WTC11 (cell line): ENCODE measurements around the gene VPS4B. TPM values are rescaled to one million over a fixed set of nuclear protein-coding genes. Genes with fewer than 3 reads are reported as not detected.
A peak's percentile ranks its signal among the peaks of the same experiment; 100 is the strongest.

ENCODE experiments used
- ATAC-seq: fragments of 200-7000 bp; cut with Tn5 transposase; 2 replicates; pipeline ENCODE4 v1.10.0; 2021; ENCODE audit warnings: mild to moderate bottlenecking, moderate library complexity
- Bru-seq: library from RNA; stranded (reverse); fragments of 400-500 nt; gene quantifications from one replicate; lab custom pipeline; 2021; lab: Mats Ljungman, UMichigan
- CTCF ChIA-PET: fragments of 300-600 bp; sonication (Branson Sonifier 250); formaldehyde crosslinking; loops from one replicate; lab custom pipeline; 2021; ENCODE audit warnings: antibody characterized with exemption; lab: Charles Lee
- POLR2A ChIA-PET: fragments of 350-600 bp; sonication (Branson Sonifier 250); formaldehyde crosslinking; loops from one replicate; lab custom pipeline; 2021; ENCODE audit warnings: antibody characterized with exemption; lab: Charles Lee
- DNase-seq: peaks from one replicate; pipeline ENCODE4 v3.0.0; 2021; ENCODE audit warnings: low spot score
- H3K27ac Mint-ChIP-seq: 2 replicates; pipeline ENCODE4 v1.8.0; 2021; ENCODE audit warnings: mixed read lengths
- H3K27me3 Mint-ChIP-seq: 2 replicates; pipeline ENCODE4 v1.8.0; 2021; ENCODE audit warnings: low read depth, mild to moderate bottlenecking, moderate library complexity, mixed read lengths
- H3K36me3 Mint-ChIP-seq: 2 replicates; pipeline ENCODE4 v1.8.0; 2021; ENCODE audit warnings: mixed read lengths
- H3K4me1 Mint-ChIP-seq: 2 replicates; pipeline ENCODE4 v1.8.0; 2022; ENCODE audit warnings: mixed read lengths
- H3K4me3 Mint-ChIP-seq: 2 replicates; pipeline ENCODE4 v1.8.0; 2021; ENCODE audit warnings: mild to moderate bottlenecking, moderate library complexity, mixed read lengths
- H3K9me3 Mint-ChIP-seq: 2 replicates; pipeline ENCODE4 v1.8.0; 2021; ENCODE audit warnings: mixed read lengths
- ATF1 ChIP-seq: sonication (generic); formaldehyde crosslinking; IDR thresholded peaks from 2 replicates; pipeline ENCODE4 v1.8.1; 2023; ENCODE audit warnings: mild to moderate bottlenecking, moderate library complexity, missing genetic modification reagents
- CREM ChIP-seq: sonication (generic); formaldehyde crosslinking; IDR thresholded peaks from 2 replicates; pipeline ENCODE4 v1.8.1; 2022; ENCODE audit warnings: mild to moderate bottlenecking, missing genetic modification reagents, moderate library complexity
- ETV6 ChIP-seq: sonication (generic); formaldehyde crosslinking; IDR thresholded peaks from 2 replicates; pipeline ENCODE4 v1.8.1; 2022; ENCODE audit warnings: mild to moderate bottlenecking, missing genetic modification reagents
- FOXK1 ChIP-seq: sonication (generic); formaldehyde crosslinking; IDR thresholded peaks from 2 replicates; pipeline ENCODE4 v1.8.0; 2022; ENCODE audit warnings: mild to moderate bottlenecking, moderate library complexity, missing genetic modification reagents
- FOXP1 ChIP-seq: sonication (generic); formaldehyde crosslinking; IDR thresholded peaks from 2 replicates; pipeline ENCODE4 v1.8.0; 2022; ENCODE audit warnings: missing genetic modification reagents, mild to moderate bottlenecking, moderate library complexity, borderline replicate concordance
- GABPB1 ChIP-seq: sonication (generic); formaldehyde crosslinking; IDR thresholded peaks from 2 replicates; pipeline ENCODE4 v1.8.1; 2023; ENCODE audit warnings: mild to moderate bottlenecking, missing genetic modification reagents
- KAT7 ChIP-seq: sonication (generic); formaldehyde crosslinking; IDR thresholded peaks from 2 replicates; pipeline ENCODE4 v1.8.1; 2023; ENCODE audit warnings: missing genetic modification reagents, mild to moderate bottlenecking, borderline replicate concordance
- MYBL2 ChIP-seq: sonication (generic); formaldehyde crosslinking; IDR thresholded peaks from 2 replicates; pipeline ENCODE4 v1.8.1; 2023; ENCODE audit warnings: mild to moderate bottlenecking, moderate library complexity, missing genetic modification reagents
- NFYB ChIP-seq: sonication (generic); formaldehyde crosslinking; conservative IDR thresholded peaks from 2 replicates; pipeline ENCODE4 v1.8.0; 2022; ENCODE audit warnings: low read depth, missing genetic modification reagents
- NR3C1 ChIP-seq: sonication (generic); formaldehyde crosslinking; conservative IDR thresholded peaks from 2 replicates; pipeline ENCODE4 v1.8.1; 2023; ENCODE audit warnings: low read depth, mild to moderate bottlenecking, missing genetic modification reagents
- RORB ChIP-seq: fragments of 250-450 bp; sonication (Bioruptor Pico); IDR thresholded peaks from 2 replicates; pipeline ENCODE4 v1.9.0; 2021; ENCODE audit warnings: mild to moderate bottlenecking
- SP1 ChIP-seq: sonication (generic); formaldehyde crosslinking; conservative IDR thresholded peaks from 2 replicates; pipeline ENCODE4 v1.8.1; 2022; ENCODE audit warnings: missing genetic modification reagents
- TP53 ChIP-seq: sonication (generic); formaldehyde crosslinking; IDR thresholded peaks from 2 replicates; pipeline ENCODE4 v1.8.1; 2023; ENCODE audit warnings: mild to moderate bottlenecking, missing genetic modification reagents
- ZNF232 ChIP-seq: sonication (generic); formaldehyde crosslinking; IDR thresholded peaks from 2 replicates; pipeline ENCODE4 v1.8.0; 2022; ENCODE audit warnings: mild to moderate bottlenecking, missing genetic modification reagents
- ZNF263 ChIP-seq: sonication (generic); formaldehyde crosslinking; IDR thresholded peaks from 2 replicates; pipeline ENCODE4 v1.8.1; 2022; ENCODE audit warnings: low read depth, mild to moderate bottlenecking, moderate library complexity, missing genetic modification reagents
- ZNF423 ChIP-seq: fragments of 250-450 bp; sonication (Bioruptor Pico); IDR thresholded peaks from 2 replicates; pipeline ENCODE4 v2.1.2; 2022; ENCODE audit warnings: mild to moderate bottlenecking, moderate library complexity
- long read RNA-seq, 3 experiments: library from RNA in 1 of 3; library from capped mRNA in 1 of 3; library from polyadenylated mRNA in 1 of 3; unstranded in 2 of 3; stranded (forward) in 1 of 3; transcript quantifications; one replicate each; pipeline ENCODE4 v2.0.0, GENCODE V29; 2021
- total RNA-seq: library from RNA; stranded (reverse); gene quantifications from 3 replicates; pipeline ENCODE4 v1.2.3, GENCODE V29; 2021
- TF ChIP-seq, protein P1 (sequence below): sonication (generic); formaldehyde crosslinking; IDR thresholded peaks from 2 replicates; pipeline ENCODE4 v1.8.1; 2023; ENCODE audit warnings: mild to moderate bottlenecking, moderate library complexity, missing genetic modification reagents
- TF ChIP-seq, protein P2 (sequence below): sonication (generic); formaldehyde crosslinking; IDR thresholded peaks from 2 replicates; pipeline ENCODE4 v1.8.1; 2023; ENCODE audit warnings: mild to moderate bottlenecking, missing genetic modification reagents, moderate library complexity
- TF ChIP-seq, protein P3 (sequence below): sonication (generic); formaldehyde crosslinking; IDR thresholded peaks from 2 replicates; pipeline ENCODE4 v1.8.0; 2022; ENCODE audit warnings: mild to moderate bottlenecking, missing genetic modification reagents
- TF ChIP-seq, protein P4 (sequence below): sonication (generic); formaldehyde crosslinking; IDR thresholded peaks from 2 replicates; pipeline ENCODE4 v1.8.0; 2022; ENCODE audit warnings: mild to moderate bottlenecking, missing genetic modification reagents
- TF ChIP-seq, protein P5 (sequence below): sonication (generic); formaldehyde crosslinking; IDR thresholded peaks from 2 replicates; pipeline ENCODE4 v1.8.0; 2023; ENCODE audit warnings: missing genetic modification reagents
- TF ChIP-seq, protein P6 (sequence below): sonication (generic); formaldehyde crosslinking; conservative IDR thresholded peaks from 2 replicates; pipeline ENCODE4 v1.8.1; 2023; ENCODE audit warnings: mild to moderate bottlenecking, low read depth, missing genetic modification reagents, moderate library complexity
- TF ChIP-seq, protein P7 (sequence below): sonication (generic); formaldehyde crosslinking; IDR thresholded peaks from 2 replicates; pipeline ENCODE4 v1.8.1; 2022; ENCODE audit warnings: mild to moderate bottlenecking, moderate library complexity, missing genetic modification reagents

VPS4B gene
- 37.8 to 44.1 TPM (median 42.8 TPM) in 3 replicates for total RNA-seq
- percentile 89 among the genes with signal in this experiment for Bru-seq, nascent RNA
- long read RNA-seq, experiment 1, transcript VPS4B-201 (11 exons, 3,324 nt) = major isoform, 208 of 235 reads
- long read RNA-seq, experiment 1, partial matches to known transcripts = 8 of 235 reads
- long read RNA-seq, experiment 1, other reads (novel, unspliced or antisense) = 19 of 235 reads
- long read RNA-seq, experiment 2, transcript VPS4B-201 (11 exons, 3,324 nt) = major isoform, 11 of 44 reads
- long read RNA-seq, experiment 2, partial matches to known transcripts = 8 of 44 reads
- long read RNA-seq, experiment 2, other reads (novel, unspliced or antisense) = 25 of 44 reads
- long read RNA-seq, experiment 3, transcript VPS4B-201 (11 exons, 3,324 nt) = major isoform, 31 of 39 reads
- long read RNA-seq, experiment 3, partial matches to known transcripts = 2 of 39 reads
- long read RNA-seq, experiment 3, other reads (novel, unspliced or antisense) = 6 of 39 reads

DNA sequence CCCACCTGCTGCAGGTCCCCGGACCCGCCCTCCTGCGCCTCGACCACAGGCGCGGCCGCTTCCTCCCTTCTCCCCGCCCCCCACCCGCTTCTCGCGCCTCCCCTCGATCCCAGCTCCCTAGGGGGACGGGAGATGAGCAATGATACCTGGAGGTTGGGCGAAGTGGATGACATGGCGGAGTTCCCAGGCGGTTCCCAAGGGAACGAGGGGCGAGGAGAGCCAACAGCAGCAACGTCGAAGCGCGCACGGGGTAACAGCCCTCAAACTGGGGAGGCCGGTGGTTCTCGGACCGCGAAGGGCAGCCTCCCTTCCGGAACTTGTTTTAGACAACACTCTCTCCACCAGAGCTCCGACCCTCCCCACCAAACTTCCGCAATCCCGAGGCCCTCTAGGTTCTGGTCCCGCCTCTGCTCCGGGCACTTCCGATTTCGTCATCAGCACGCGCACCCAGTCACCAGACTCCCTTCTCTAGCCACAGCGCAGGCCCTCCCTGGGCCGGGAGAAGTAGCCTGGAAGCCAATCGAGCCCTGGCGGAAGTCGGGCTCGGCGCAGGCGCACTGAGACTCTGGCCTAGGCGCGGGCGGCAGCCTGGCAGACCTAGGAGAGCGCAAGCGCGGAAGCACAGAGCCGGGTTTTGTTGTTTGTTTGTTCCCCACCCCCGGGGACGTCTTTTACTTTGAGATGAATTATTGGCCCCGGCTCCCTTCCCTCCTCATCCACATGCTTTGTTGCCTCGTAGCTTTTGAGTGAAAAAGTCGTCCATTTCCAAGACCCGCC is at the start of gene VPS4B:
TSS of gene VPS4B (minus strand) at position 390 of the 777 bp plus-strand sequence. CDS start at position 173, 217 bp downstream.
- H3K27me3 Mint-ChIP-seq = no peaks in the 10 kb centered on the region; the same call in 1 of the 2 replicates
- peak within 1 kb of the TSS; percentile 99 for H3K4me3 Mint-ChIP-seq
- H3K4me1 Mint-ChIP-seq = peaks cover 19% of the 10 kb centered on the region
- ATAC-seq (peak; percentile 98), DNase-seq (peak; percentile 99)
- ChIA-PET POLR2A (interaction anchor here (0.6 to 1.2 kb wide), 2 partner anchors 56 to 253 kb away, joined by 3 to 11 read pairs; no protein-coding TSS in a partner anchor), CTCF (interaction anchor here (0.5 to 1.2 kb wide), 6 partner anchors 17 to 301 kb away, joined by 3 to 7 read pairs (median 4); no protein-coding TSS in a partner anchor)
- peak within 1 kb of the TSS; percentile 99 for H3K27ac Mint-ChIP-seq
- peaks cover 4% of the 10 kb centered on the region; the same call in 1 of the 2 replicates for H3K36me3 Mint-ChIP-seq
- no peaks in the 10 kb centered on the region for H3K9me3 Mint-ChIP-seq
- TF ChIP-seq, protein P1, sequence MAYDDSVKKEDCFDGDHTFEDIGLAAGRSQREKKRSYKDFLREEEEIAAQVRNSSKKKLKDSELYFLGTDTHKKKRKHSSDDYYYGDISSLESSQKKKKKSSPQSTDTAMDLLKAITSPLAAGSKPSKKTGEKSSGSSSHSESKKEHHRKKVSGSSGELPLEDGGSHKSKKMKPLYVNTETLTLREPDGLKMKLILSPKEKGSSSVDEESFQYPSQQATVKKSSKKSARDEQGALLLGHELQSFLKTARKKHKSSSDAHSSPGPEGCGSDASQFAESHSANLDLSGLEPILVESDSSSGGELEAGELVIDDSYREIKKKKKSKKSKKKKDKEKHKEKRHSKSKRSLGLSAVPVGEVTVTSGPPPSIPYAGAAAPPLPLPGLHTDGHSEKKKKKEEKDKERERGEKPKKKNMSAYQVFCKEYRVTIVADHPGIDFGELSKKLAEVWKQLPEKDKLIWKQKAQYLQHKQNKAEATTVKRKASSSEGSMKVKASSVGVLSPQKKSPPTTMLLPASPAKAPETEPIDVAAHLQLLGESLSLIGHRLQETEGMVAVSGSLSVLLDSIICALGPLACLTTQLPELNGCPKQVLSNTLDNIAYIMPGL (CRISPR knock-in tag) = 0 out of 2 replicates have a peak, but pooled peaks have one; percentile 45
- TF ChIP-seq RORB (no peak), NR3C1 (CRISPR knock-in tag) (no peak), KAT7 (0 out of 2 replicates have a peak, but pooled peaks have one; percentile 22), NFYB (peak; percentile 74), SP1 (CRISPR knock-in tag) (peak; percentile 99), FOXK1 (peak; percentile 90), ZNF263 (CRISPR knock-in tag) (no peak), ZNF423 (no peak), ZNF232 (CRISPR knock-in tag) (peak; percentile 35; the same call in 1 of the 2 replicates), ATF1 (CRISPR knock-in tag) (peak; percentile 87), MYBL2 (peak; percentile 60), TP53 (CRISPR knock-in tag) (no peak), FOXP1 (CRISPR knock-in tag) (peak; percentile 84; the same call in 1 of the 2 replicates), CREM (CRISPR knock-in tag) (peak; percentile 98), ETV6 (CRISPR knock-in tag) (peak; percentile 63; the same call in 1 of the 2 replicates), GABPB1 (CRISPR knock-in tag) (peak; percentile 88)
- TF ChIP-seq, protein P2, sequence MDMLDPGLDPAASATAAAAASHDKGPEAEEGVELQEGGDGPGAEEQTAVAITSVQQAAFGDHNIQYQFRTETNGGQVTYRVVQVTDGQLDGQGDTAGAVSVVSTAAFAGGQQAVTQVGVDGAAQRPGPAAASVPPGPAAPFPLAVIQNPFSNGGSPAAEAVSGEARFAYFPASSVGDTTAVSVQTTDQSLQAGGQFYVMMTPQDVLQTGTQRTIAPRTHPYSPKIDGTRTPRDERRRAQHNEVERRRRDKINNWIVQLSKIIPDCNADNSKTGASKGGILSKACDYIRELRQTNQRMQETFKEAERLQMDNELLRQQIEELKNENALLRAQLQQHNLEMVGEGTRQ (CRISPR knock-in tag) = peak; percentile 72
- TF ChIP-seq, protein P3, sequence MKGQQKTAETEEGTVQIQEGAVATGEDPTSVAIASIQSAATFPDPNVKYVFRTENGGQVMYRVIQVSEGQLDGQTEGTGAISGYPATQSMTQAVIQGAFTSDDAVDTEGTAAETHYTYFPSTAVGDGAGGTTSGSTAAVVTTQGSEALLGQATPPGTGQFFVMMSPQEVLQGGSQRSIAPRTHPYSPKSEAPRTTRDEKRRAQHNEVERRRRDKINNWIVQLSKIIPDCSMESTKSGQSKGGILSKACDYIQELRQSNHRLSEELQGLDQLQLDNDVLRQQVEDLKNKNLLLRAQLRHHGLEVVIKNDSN = no peak
- TF ChIP-seq, protein P4, sequence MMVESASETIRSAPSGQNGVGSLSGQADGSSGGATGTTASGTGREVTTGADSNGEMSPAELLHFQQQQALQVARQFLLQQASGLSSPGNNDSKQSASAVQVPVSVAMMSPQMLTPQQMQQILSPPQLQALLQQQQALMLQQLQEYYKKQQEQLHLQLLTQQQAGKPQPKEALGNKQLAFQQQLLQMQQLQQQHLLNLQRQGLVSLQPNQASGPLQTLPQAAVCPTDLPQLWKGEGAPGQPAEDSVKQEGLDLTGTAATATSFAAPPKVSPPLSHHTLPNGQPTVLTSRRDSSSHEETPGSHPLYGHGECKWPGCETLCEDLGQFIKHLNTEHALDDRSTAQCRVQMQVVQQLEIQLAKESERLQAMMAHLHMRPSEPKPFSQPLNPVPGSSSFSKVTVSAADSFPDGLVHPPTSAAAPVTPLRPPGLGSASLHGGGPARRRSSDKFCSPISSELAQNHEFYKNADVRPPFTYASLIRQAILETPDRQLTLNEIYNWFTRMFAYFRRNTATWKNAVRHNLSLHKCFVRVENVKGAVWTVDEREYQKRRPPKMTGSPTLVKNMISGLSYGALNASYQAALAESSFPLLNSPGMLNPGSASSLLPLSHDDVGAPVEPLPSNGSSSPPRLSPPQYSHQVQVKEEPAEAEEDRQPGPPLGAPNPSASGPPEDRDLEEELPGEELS (CRISPR knock-in tag) = peak; percentile 62
- TF ChIP-seq, protein P5, sequence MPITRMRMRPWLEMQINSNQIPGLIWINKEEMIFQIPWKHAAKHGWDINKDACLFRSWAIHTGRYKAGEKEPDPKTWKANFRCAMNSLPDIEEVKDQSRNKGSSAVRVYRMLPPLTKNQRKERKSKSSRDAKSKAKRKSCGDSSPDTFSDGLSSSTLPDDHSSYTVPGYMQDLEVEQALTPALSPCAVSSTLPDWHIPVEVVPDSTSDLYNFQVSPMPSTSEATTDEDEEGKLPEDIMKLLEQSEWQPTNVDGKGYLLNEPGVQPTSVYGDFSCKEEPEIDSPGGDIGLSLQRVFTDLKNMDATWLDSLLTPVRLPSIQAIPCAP = peak; percentile 83; the same call in 1 of the 2 replicates
- TF ChIP-seq, protein P6, sequence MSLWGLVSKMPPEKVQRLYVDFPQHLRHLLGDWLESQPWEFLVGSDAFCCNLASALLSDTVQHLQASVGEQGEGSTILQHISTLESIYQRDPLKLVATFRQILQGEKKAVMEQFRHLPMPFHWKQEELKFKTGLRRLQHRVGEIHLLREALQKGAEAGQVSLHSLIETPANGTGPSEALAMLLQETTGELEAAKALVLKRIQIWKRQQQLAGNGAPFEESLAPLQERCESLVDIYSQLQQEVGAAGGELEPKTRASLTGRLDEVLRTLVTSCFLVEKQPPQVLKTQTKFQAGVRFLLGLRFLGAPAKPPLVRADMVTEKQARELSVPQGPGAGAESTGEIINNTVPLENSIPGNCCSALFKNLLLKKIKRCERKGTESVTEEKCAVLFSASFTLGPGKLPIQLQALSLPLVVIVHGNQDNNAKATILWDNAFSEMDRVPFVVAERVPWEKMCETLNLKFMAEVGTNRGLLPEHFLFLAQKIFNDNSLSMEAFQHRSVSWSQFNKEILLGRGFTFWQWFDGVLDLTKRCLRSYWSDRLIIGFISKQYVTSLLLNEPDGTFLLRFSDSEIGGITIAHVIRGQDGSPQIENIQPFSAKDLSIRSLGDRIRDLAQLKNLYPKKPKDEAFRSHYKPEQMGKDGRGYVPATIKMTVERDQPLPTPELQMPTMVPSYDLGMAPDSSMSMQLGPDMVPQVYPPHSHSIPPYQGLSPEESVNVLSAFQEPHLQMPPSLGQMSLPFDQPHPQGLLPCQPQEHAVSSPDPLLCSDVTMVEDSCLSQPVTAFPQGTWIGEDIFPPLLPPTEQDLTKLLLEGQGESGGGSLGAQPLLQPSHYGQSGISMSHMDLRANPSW (CRISPR knock-in tag) = no peak
- TF ChIP-seq, protein P7, sequence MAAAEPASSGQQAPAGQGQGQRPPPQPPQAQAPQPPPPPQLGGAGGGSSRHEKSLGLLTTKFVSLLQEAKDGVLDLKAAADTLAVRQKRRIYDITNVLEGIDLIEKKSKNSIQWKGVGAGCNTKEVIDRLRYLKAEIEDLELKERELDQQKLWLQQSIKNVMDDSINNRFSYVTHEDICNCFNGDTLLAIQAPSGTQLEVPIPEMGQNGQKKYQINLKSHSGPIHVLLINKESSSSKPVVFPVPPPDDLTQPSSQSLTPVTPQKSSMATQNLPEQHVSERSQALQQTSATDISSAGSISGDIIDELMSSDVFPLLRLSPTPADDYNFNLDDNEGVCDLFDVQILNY = peak; percentile 78; the same call in 1 of the 2 replicates
